Tibial nerve (tissue), 3 donors: ENCODE results near the gene NDUFA9.

Source experiments
- CTCF ChIP-seq, 5 experiments: fragments of 200-600 bp in 3 of 5; fragments of 450-650 bp in 2 of 5; sonication (generic) in 3 of 5; IDR thresholded peaks; one replicate each; pipeline ENCODE4 v1.5.1; 2016 to 2019; ENCODE audit warnings: antibody characterized with exemption in 5 of 5, mild to moderate bottlenecking in 3 of 5, moderate library complexity in 2 of 5
- POLR2A ChIP-seq, 2 donors: fragments of 450-650 bp; IDR thresholded peaks; one replicate each; pipeline ENCODE4 v1.6.1; 2017; ENCODE audit warnings: antibody characterized with exemption in 2 of 2, mild to moderate bottlenecking in 2 of 2, moderate library complexity in 2 of 2

- TF ChIP-seq CTCF (IDR thresholded peaks at IDR 0.05) (no peak), POLR2A (IDR thresholded peaks at IDR 0.05) (no peak)
Measured at GRCh38 chr12:4648104-4648500, 812 bp upstream of the NDUFA9 start.
